Ovary (tissue), 9 donors: ENCODE results near the gene PFKFB4. TPM values are rescaled to one million over a fixed set of nuclear protein-coding genes. Genes with fewer than 3 reads are reported as not detected.

Experiments used
- DNase-seq, 5 donors: peaks; one replicate each; pipeline ENCODE4 v3.0.0-alpha.2; 2019 to 2020
- H3K27ac ChIP-seq, 2 donors: fragments of 200-600 bp; one replicate each; pipeline versions ENCODE4 v1.5.1 to v1.8.0; 2019 to 2022
- H3K27me3 ChIP-seq: fragments of 200-600 bp; one replicate; pipeline ENCODE4 v1.8.0; 2022
- H3K36me3 ChIP-seq: fragments of 200-600 bp; sonication (generic); one replicate; pipeline ENCODE4 v1.5.1; 2019
- H3K4me1 ChIP-seq: one replicate; pipeline ENCODE4 v1.8.1; 2013; ENCODE audit warnings: mild to moderate bottlenecking, moderate library complexity; ENCODE audit not compliant: insufficient read depth
- H3K4me3 ChIP-seq: fragments of 200-600 bp; sonication (generic); one replicate; pipeline ENCODE4 v1.5.1; 2017
- H3K9me3 ChIP-seq, 2 donors: fragments of 200-600 bp in 1 of 2; sonication (generic) in 1 of 2; one replicate each; pipeline versions ENCODE4 v1.5.1 to v1.8.1; 2013 to 2019; ENCODE audit warnings: mild to moderate bottlenecking in 1 of 2, moderate library complexity in 1 of 2
- EP300 ChIP-seq: sonication (generic); formaldehyde crosslinking; IDR thresholded peaks from one replicate; pipeline ENCODE4 v1.6.1; 2017; ENCODE audit warnings: antibody characterized with exemption
- POLR2A ChIP-seq: fragments of 450-650 bp; IDR thresholded peaks from one replicate; pipeline ENCODE4 v1.6.1; 2017; ENCODE audit warnings: antibody characterized with exemption, mild to moderate bottlenecking, moderate library complexity
- WGBS, 3 donors: extraction: QIAGEN DNeasy Blood & Tissue Kit in 1 of 3; methylation state at CpG; one replicate each; pipeline versions ENCODE4 v1.1.5 to v1.1.7; 2013 to 2017; 5-methylcytosine and 5-hydroxymethylcytosine counted together
- intact Hi-C, 4 donors: fragments of 100-400 bp; cut with DNase I; formaldehyde crosslinking; loops; one replicate each; pipeline versions ENCODE4 v1.11.0 to v1.15.1; 2022 to 2023
- polyA plus RNA-seq, 2 donors: library from polyadenylated mRNA; stranded (reverse); fragments of 200-250 nt in 1 of 2; fragments of 350-450 nt in 1 of 2; fragmentation: Illumina TruSeq in 1 of 2; extraction: RNeasy Lipid Tissue Mini Kit (QIAGEN cat#74804) in 1 of 2; gene quantifications; one replicate each; pipeline ENCODE4 v1.2.3, GENCODE V29; 2013 to 2014
- total RNA-seq, 7 donors: library from RNA; depleted of rRNA in 2 of 7; stranded (reverse); fragments of >200 nt in 2 of 7; fragmentation: NEBNext Ultra II Directional in 3 of 7; extraction: Animal tissue kit (Norgen Biotek cat#: 25700) in 3 of 7; gene quantifications; one replicate each; pipeline versions ENCODE4 v1.1.0 to v1.2.4, GENCODE V29; 2016 to 2023
- TF ChIP-seq, protein P1 (sequence below), 3 donors: fragments of 450-650 bp in 2 of 3; fragments of 200-600 bp in 1 of 3; IDR thresholded peaks; one replicate each; pipeline versions ENCODE4 v1.5.1 to v1.8.0; 2016 to 2022; ENCODE audit warnings: antibody characterized with exemption in 3 of 3, mild to moderate bottlenecking in 1 of 3
- donor health status: DM: no; HTN: no; CAD: no; lungs with moderate emphysema.
- donor health status: DM: no; HTN: no; CAD: no.
- donor health status: Bipolar disorder and iron deficiency.
- donor health status: DM: yes; HTN: yes; CAD: no.
- donor health status: DM: no; HTN: no; CAD: no.
- donor health status: DM: yes; HTN: yes; CAD: no.

PFKFB4 gene
- total and polyA plus RNA-seq, 9 donors, result 2.3 to 8.0 (median 5.6) TPM

DNA sequence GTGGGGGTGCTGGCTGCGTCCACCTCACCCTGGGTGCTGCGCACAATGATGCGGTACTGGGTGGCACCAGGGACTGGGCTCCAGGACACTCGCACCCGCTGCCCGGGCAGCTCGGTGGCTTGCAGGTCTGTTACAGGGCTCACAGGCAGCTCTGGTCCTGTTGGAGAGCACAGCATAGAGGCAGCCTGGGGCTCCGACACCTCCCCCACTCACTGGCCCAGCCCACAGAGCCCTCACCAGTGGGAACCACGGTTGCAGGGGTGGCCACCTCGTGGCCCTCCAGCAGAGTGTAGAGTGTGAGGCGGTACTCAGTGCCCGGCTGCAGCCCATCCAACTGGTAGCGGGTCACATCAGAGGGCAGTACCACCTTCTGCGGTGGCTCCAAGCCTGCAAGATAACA is 34.8 kb upstream of the PFKFB4 start:
- no peak for TF ChIP-seq EP300
- TF ChIP-seq, protein P1, sequence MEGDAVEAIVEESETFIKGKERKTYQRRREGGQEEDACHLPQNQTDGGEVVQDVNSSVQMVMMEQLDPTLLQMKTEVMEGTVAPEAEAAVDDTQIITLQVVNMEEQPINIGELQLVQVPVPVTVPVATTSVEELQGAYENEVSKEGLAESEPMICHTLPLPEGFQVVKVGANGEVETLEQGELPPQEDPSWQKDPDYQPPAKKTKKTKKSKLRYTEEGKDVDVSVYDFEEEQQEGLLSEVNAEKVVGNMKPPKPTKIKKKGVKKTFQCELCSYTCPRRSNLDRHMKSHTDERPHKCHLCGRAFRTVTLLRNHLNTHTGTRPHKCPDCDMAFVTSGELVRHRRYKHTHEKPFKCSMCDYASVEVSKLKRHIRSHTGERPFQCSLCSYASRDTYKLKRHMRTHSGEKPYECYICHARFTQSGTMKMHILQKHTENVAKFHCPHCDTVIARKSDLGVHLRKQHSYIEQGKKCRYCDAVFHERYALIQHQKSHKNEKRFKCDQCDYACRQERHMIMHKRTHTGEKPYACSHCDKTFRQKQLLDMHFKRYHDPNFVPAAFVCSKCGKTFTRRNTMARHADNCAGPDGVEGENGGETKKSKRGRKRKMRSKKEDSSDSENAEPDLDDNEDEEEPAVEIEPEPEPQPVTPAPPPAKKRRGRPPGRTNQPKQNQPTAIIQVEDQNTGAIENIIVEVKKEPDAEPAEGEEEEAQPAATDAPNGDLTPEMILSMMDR (IDR thresholded peaks at IDR 0.05), result no peak
- no peaks in the 10 kb centered on the region for H3K9me3 ChIP-seq
- no peaks in the 10 kb centered on the region for H3K27me3 ChIP-seq
- WGBS, 3 donors, result 89 to 97% (median 90%) methylated on average over 14 of the region's 14 CpGs
- peaks cover 10% of the 10 kb centered on the region for H3K4me1 ChIP-seq
- DNase-seq, result no peak
- intact Hi-C loops, result no loop called here
- no peak overlapping the region for H3K27ac ChIP-seq
- no peak overlapping the region for H3K4me3 ChIP-seq
- H3K36me3 ChIP-seq, result no peaks in the 10 kb centered on the region

- Histone ChIP-seq H3K36me3 (no peaks in the 10 kb centered on the region), H3K27ac (no peak overlapping the region), H3K27me3 (no peaks in the 10 kb centered on the region), H3K9me3 (no peaks in the 10 kb centered on the region), H3K4me1 (no peaks in the 10 kb centered on the region), H3K4me3 (no peak overlapping the region)
- DNase-seq, result no peak
- 83 to 94% (median 91%) methylated on average over 15 of the region's 15 CpGs for WGBS, 3 donors
- no peak for TF ChIP-seq POLR2A
- no peak for TF ChIP-seq EP300
- TF ChIP-seq, protein P1 (IDR thresholded peaks at IDR 0.05), result no peak
- intact Hi-C loops, result no loop called here
Measured at GRCh38 chr3:48588230-48588629, 31.6 kb upstream of the PFKFB4 start.

DNA sequence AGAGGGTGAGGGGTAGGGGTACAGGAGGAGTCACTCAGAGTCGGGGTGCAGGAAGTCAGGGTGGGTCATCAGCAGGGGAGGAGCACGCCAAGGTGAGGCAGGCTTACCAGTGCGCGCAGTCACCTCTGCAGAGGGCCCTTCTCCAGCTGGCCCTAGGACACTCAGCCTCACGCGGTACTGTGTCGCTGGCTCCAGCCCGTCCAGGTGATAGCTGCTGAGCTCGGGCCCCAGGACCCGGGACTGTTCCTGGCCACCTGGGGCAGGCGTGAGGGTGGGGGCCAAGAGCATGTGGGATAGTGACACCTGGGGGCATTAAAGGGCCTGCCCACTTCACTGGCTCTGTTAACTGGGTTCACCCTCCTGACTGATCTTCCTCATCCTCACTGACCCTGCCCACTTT is 31.1 kb upstream of the PFKFB4 start:
- DNase-seq, result no peak
- no peaks in the 10 kb centered on the region for H3K36me3 ChIP-seq

GRCh38 chr3:48585411-48585810 is 28.8 kb upstream of the PFKFB4 start:
- no peaks in the 10 kb centered on the region for H3K27me3 ChIP-seq
- no peaks in the 10 kb centered on the region for H3K9me3 ChIP-seq
- WGBS, 3 donors, result 84 to 86% (median 84%) methylated on average over 8 of the region's 8 CpGs
- intact Hi-C loops, result no loop called here
- H3K4me1 ChIP-seq, result no peaks in the 10 kb centered on the region
- TF ChIP-seq, protein P1 (IDR thresholded peaks at IDR 0.05), result no peak
- TF ChIP-seq EP300, result no peak
- no peak for TF ChIP-seq POLR2A
- DNase-seq, result no peak
- H3K27ac ChIP-seq, result no peak overlapping the region
- H3K4me3 ChIP-seq, result no peak overlapping the region
- H3K36me3 ChIP-seq, result no peaks in the 10 kb centered on the region

More for the DNA sequence above, 31.1 kb upstream of the PFKFB4 start:
- TF ChIP-seq EP300 (no peak), POLR2A (no peak)
- TF ChIP-seq, protein P1 (IDR thresholded peaks at IDR 0.05), result no peak
- 84 to 89% (median 86%) methylated on average over 11 of the region's 11 CpGs for WGBS, 3 donors
- Histone ChIP-seq H3K4me3 (no peak overlapping the region), H3K9me3 (no peaks in the 10 kb centered on the region), H3K27me3 (no peaks in the 10 kb centered on the region), H3K27ac (no peak overlapping the region), H3K4me1 (no peaks in the 10 kb centered on the region)
- intact Hi-C loops, result no loop called here

DNA sequence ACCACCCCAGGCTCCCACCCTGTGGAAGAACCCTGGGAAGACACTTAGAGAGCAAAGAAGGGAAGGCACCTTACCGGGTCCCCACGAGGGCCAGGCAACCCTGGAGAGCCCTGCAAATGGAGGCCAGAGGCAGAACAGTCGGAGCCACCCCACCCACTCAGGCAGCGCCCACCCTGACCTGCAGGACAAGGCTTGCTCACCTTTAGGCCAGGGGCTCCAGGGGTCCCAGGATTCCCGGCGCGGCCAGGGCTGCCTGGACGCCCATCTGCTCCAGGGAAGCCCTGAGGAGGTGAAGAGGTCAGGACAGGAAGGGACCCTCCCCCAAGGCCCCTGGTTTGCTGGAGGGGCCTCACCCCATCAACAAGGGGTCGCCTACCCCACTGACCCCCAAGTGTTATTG is 28.2 kb upstream of the PFKFB4 start:
- no peaks in the 10 kb centered on the region for H3K27me3 ChIP-seq
- 88 to 89% (median 89%) methylated on average over 6 to 9 of the region's 9 CpGs for WGBS, 3 donors
- no peaks in the 10 kb centered on the region for H3K4me1 ChIP-seq
- DNase-seq, result no peak
- intact Hi-C loops, result no loop called here
- TF ChIP-seq EP300 (no peak), POLR2A (no peak)
- TF ChIP-seq, protein P1 (IDR thresholded peaks at IDR 0.05), result no peak
- H3K36me3 ChIP-seq, result no peaks in the 10 kb centered on the region
- no peak overlapping the region for H3K4me3 ChIP-seq
- H3K27ac ChIP-seq, result no peak overlapping the region
- H3K9me3 ChIP-seq, result no peaks in the 10 kb centered on the region
